Ovary (tissue), 3 donors: ENCODE measurements around the gene PI4KA.

ENCODE experiments used
- CTCF ChIP-seq, 3 donors: fragments of 450-650 bp in 2 of 3; fragments of 200-600 bp in 1 of 3; IDR thresholded peaks; one replicate each; pipeline versions ENCODE4 v1.5.1 to v1.8.0; 2016 to 2022; ENCODE audit warnings: antibody characterized with exemption in 3 of 3, mild to moderate bottlenecking in 1 of 3
- POLR2A ChIP-seq: fragments of 450-650 bp; IDR thresholded peaks from one replicate; pipeline ENCODE4 v1.6.1; 2017; ENCODE audit warnings: antibody characterized with exemption, mild to moderate bottlenecking, moderate library complexity
- donor health status: DM: no; HTN: no; CAD: no.

GRCh38 chr22:20803696-20804324 lies 54.8 kb downstream of the PI4KA start:
- TF ChIP-seq CTCF (IDR thresholded peaks at IDR 0.05) (no peak), POLR2A (no peak)
